ENCODE data around the gene GRID2.

The GRID2 gene

GRCh38 chr4:93772858-93773257 lies 1469.1 kb downstream of the GRID2 start:
- peak; percentile 6 for DNase-seq

GRCh38 chr4:93775551-93775950 lies 1471.8 kb downstream of the GRID2 start:
- peak; percentile 15 for DNase-seq

- peak; percentile 76 for DNase-seq
Measured at GRCh38 chr4:93776386-93777080, 1472.8 kb downstream of the GRID2 start.

GRCh38 chr4:93777081-93777460 lies 1473.3 kb downstream of the GRID2 start:
- no peak for DNase-seq

GRCh38 chr4:93779228-93779627 lies 1475.5 kb downstream of the GRID2 start:
- DNase-seq, result peak; percentile 38

- no peak for DNase-seq
Measured at GRCh38 chr4:93780080-93780479, 1476.3 kb downstream of the GRID2 start.

GRCh38 chr4:93781198-93781597 lies 1477.4 kb downstream of the GRID2 start:
- DNase-seq, result no peak

- no peak for DNase-seq
Measured at GRCh38 chr4:93786149-93786548, 1482.4 kb downstream of the GRID2 start.

GRCh38 chr4:93788712-93789111 lies 1484.9 kb downstream of the GRID2 start:
- peak; percentile 53 for DNase-seq

- peak; percentile 60 for DNase-seq
Measured at GRCh38 chr4:93791570-93792195, 1487.9 kb downstream of the GRID2 start.

GRCh38 chr4:93802045-93802444 lies 1498.3 kb downstream of the GRID2 start:
- DNase-seq, result no peak

- DNase-seq, result no peak
Measured at GRCh38 chr4:93809773-93810172, 1506.0 kb downstream of the GRID2 start.

- peak; percentile 8 for DNase-seq
Measured at GRCh38 chr4:93810340-93810992, 1506.7 kb downstream of the GRID2 start.

- DNase-seq, result no peak
Measured at GRCh38 chr4:93813092-93813491, 1509.3 kb downstream of the GRID2 start.

- DNase-seq, result no peak
Measured at GRCh38 chr4:93814141-93814540, 1510.4 kb downstream of the GRID2 start.

- no peak for DNase-seq
Measured at GRCh38 chr4:93814722-93815121, 1511.0 kb downstream of the GRID2 start.

Data from NCI-H69 (cell line).